GM12878 (cell line): Measurements from ENCODE around the gene FANCF. TPM values are rescaled to one million over a fixed set of nuclear protein-coding genes. Genes with fewer than 3 reads are reported as not detected.

Source experiments
- ATAC-seq: fragments of 200-7000 bp; cut with Tn5 transposase; 3 replicates; pipeline ENCODE4 v1.9.1; 2020; ENCODE audit warnings: mild to moderate bottlenecking, moderate library complexity
- BruUV-seq: library from RNA; stranded (reverse); fragments of 400-500 nt; replicated peaks from 2 replicates; lab custom pipeline; 2021; lab: Mats Ljungman, UMichigan
- CTCF ChIA-PET: fragments of 300-600 bp; sonication (Branson Sonifier 250); formaldehyde crosslinking; extraction: SDS; loops from one replicate; lab custom pipeline; 2021; ENCODE audit warnings: inconsistent platforms; lab: Yijun Ruan, JAX
- POLR2A ChIA-PET: fragments of 350-600 bp; formaldehyde crosslinking; extraction: SDS; loops from one replicate; lab custom pipeline; 2021; ENCODE audit warnings: inconsistent platforms; lab: Charles Lee
- RAD21 ChIA-PET: fragments of 300-600 bp; sonication (Branson Sonifier 250); formaldehyde crosslinking; loops from one replicate; lab custom pipeline; 2023; ENCODE audit warnings: antibody characterized with exemption; ENCODE audit not compliant: unreplicated experiment; lab: Charles Lee
- SMC1A ChIA-PET: fragments of 300-600 bp; sonication (Branson Sonifier 250); formaldehyde crosslinking; loops from one replicate; lab custom pipeline; 2023; ENCODE audit not compliant: unreplicated experiment, uncharacterized antibody; lab: Charles Lee
- DNase-seq: peaks from one replicate; pipeline ENCODE4 v3.0.0-alpha.2; 2011; ENCODE audit warnings: low read depth, low spot score
- FAIRE-seq: peaks from 3 replicates; lab custom pipeline; 2011; peaks lifted over from hg19 to GRCh38; lab: Jason Lieb, UNC
- H2AFZ ChIP-seq: 2 replicates; pipeline ENCODE4 v1.6.0; 2011; ENCODE audit warnings: low read depth, low read length, control low read depth; ENCODE audit not compliant: control insufficient read depth
- H3K27ac ChIP-seq: 2 replicates; pipeline ENCODE4 v1.5.1; 2011; ENCODE audit warnings: control low read depth; ENCODE audit not compliant: control insufficient read depth, insufficient read depth
- H3K27me3 ChIP-seq, 2 experiments: replicated peaks in 1 of 2; 2 replicates each; pipeline versions ENCODE4 v1.6.0 to v1.6.1; 2011; ENCODE audit warnings: low read length in 1 of 2; ENCODE audit not compliant: control insufficient read depth in 2 of 2, insufficient read depth in 2 of 2
- H3K36me3 ChIP-seq, 2 experiments: 2 replicates each; pipeline ENCODE4 v1.5.1; 2011; ENCODE audit warnings: low read length in 1 of 2; ENCODE audit not compliant: control insufficient read depth in 2 of 2, insufficient read depth in 2 of 2
- H3K4me1 ChIP-seq: 2 replicates; pipeline ENCODE4 v1.6.1; 2011; ENCODE audit warnings: mild to moderate bottlenecking, low read length, moderate library complexity, mixed read lengths; ENCODE audit not compliant: control insufficient read depth, insufficient read depth
- H3K4me2 ChIP-seq: 2 replicates; pipeline ENCODE4 v1.6.0; 2011; ENCODE audit warnings: control low read depth; ENCODE audit not compliant: control insufficient read depth, insufficient read depth
- H3K4me3 ChIP-seq: fragments of 200-600 bp; sonication (generic); 2 replicates; pipeline ENCODE4 v1.5.1; 2016
- H3K79me2 ChIP-seq: 2 replicates; pipeline ENCODE4 v1.6.0; 2011; ENCODE audit warnings: low read length; ENCODE audit not compliant: control insufficient read depth, insufficient read depth
- H3K9ac ChIP-seq: 2 replicates; pipeline ENCODE4 v1.8.0; 2011; ENCODE audit warnings: low read length, control low read depth, mixed read lengths; ENCODE audit not compliant: control insufficient read depth, insufficient read depth
- H3K9me3 ChIP-seq: replicated peaks from 3 replicates; pipeline ENCODE4 v1.5.1; 2011; ENCODE audit warnings: mild to moderate bottlenecking, low read length; ENCODE audit not compliant: control insufficient read depth, insufficient read depth
- H4K20me1 ChIP-seq: 2 replicates; pipeline ENCODE4 v1.6.0; 2011; ENCODE audit not compliant: control insufficient read depth, insufficient read depth
- FOS ChIP-seq: IDR thresholded peaks from 3 replicates; pipeline ENCODE4 v1.6.1; 2011; ENCODE audit warnings: borderline replicate concordance; ENCODE audit not compliant: insufficient read length; ENCODE audit errors: extremely low read depth
- HDAC2 ChIP-seq: fragments of 200-600 bp; sonication (generic); IDR thresholded peaks from 2 replicates; pipeline ENCODE4 v1.6.1; 2017
- JUNB ChIP-seq: IDR thresholded peaks from 2 replicates; pipeline ENCODE4 v1.6.1; 2016; ENCODE audit warnings: antibody characterized with exemption, mild to moderate bottlenecking
- LARP7 ChIP-seq: fragments of 450-650 bp; IDR thresholded peaks from 2 replicates; pipeline ENCODE4 v1.6.1; 2017; ENCODE audit warnings: mild to moderate bottlenecking
- MTA2 ChIP-seq: fragments of 450-650 bp; IDR thresholded peaks from 2 replicates; pipeline ENCODE4 v1.6.1; 2016; ENCODE audit warnings: low read depth, mild to moderate bottlenecking, moderate library complexity
- MXI1 ChIP-seq: fragments of 150-350 bp; IDR thresholded peaks from 2 replicates; pipeline ENCODE4 v1.6.1; 2011; ENCODE audit warnings: low read depth, mild to moderate bottlenecking, inconsistent platforms, low read length, improper control_type of control experiment
- RUNX3 ChIP-seq: IDR thresholded peaks from 2 replicates; pipeline ENCODE4 v1.6.1; 2012; ENCODE audit warnings: low read length, inconsistent platforms
- TAF1 ChIP-seq: IDR thresholded peaks from 2 replicates; pipeline ENCODE4 v1.6.1; 2011; ENCODE audit warnings: mild to moderate bottlenecking, low read depth, low read length, borderline replicate concordance
- TARDBP ChIP-seq: IDR thresholded peaks from 2 replicates; pipeline ENCODE4 v1.6.1; 2016; ENCODE audit warnings: borderline replicate concordance
- ZNF217 ChIP-seq: fragments of 450-650 bp; IDR thresholded peaks from 2 replicates; pipeline ENCODE4 v1.6.1; 2017; ENCODE audit warnings: antibody characterized with exemption, mild to moderate bottlenecking
- ZNF274 ChIP-seq: IDR thresholded peaks from one replicate; pipeline ENCODE4 v1.8.0; 2011; ENCODE audit not compliant: insufficient read length, insufficient read depth
- ZZZ3 ChIP-seq: IDR thresholded peaks from 2 replicates; pipeline ENCODE4 v1.6.1; 2011; ENCODE audit warnings: low read depth; ENCODE audit not compliant: control insufficient read depth, insufficient read length
- WGBS: methylation state at CpG from one replicate; pipeline ENCODE4 v1.1.6; 2016; ENCODE audit warnings: low lambda C conversion rate; ENCODE audit not compliant: insufficient replicate concordance, insufficient coverage; ENCODE audit errors: missing lambda C conversion rate; 5-methylcytosine and 5-hydroxymethylcytosine counted together
- in situ Hi-C: fragments of 300-500 bp; cut with MboI; formaldehyde crosslinking; loops from 9 replicates; pipeline ENCODE4 v1.14.3; 2018; ENCODE audit warnings: mixed read lengths
- intact Hi-C: fragments of 100-400 bp; cut with micrococcal nuclease; formaldehyde crosslinking; loops from one replicate; pipeline ENCODE4 v1.14.2; 2022; ENCODE audit not compliant: unreplicated experiment
- polyA plus RNA-seq, 11 experiments: library from polyadenylated mRNA; depleted of rRNA in 4 of 11; unstranded in 6 of 11; stranded (reverse) in 5 of 11; fragments of >200 nt; fragmentation: Nextera tagmentation in 4 of 11; fragmentation: Illumina TruSeq in 1 of 11; extraction: Ambion mirVana in 4 of 11; extraction: Trizol in 1 of 11; gene quantifications; 1 replicate in 1 of 11; 2 replicates in 10 of 11; pipeline versions ENCODE4 v1.2.1 to v1.2.3, GENCODE V29; 2011 to 2016; ENCODE audit warnings: inconsistent platforms in 2 of 11, missing spikeins in 2 of 11, low read depth in 1 of 11
- total RNA-seq, 4 experiments: library from RNA; depleted of rRNA in 3 of 4; stranded (reverse); fragments of >200 nt in 3 of 4; fragmentation: Illumina TruSeq in 1 of 4; extraction: Trizol in 1 of 4; gene quantifications; 2 replicates each; pipeline versions ENCODE4 v1.2.1 to v1.2.3, GENCODE V29; 2013 to 2021
- TF ChIP-seq, protein P1 (sequence below): fragments of 450-650 bp; IDR thresholded peaks from 2 replicates; pipeline ENCODE4 v1.6.1; 2016; ENCODE audit warnings: mild to moderate bottlenecking, moderate library complexity, borderline replicate concordance
- TF ChIP-seq, protein P2 (sequence below): IDR thresholded peaks from 2 replicates; pipeline ENCODE4 v1.6.1; 2011; ENCODE audit warnings: borderline replicate concordance, low read depth, mild to moderate bottlenecking, moderate library complexity, low read length; ENCODE audit not compliant: insufficient read depth, poor library complexity, severe bottlenecking
- TF ChIP-seq, protein P3 (sequence below): fragments of 450-650 bp; IDR thresholded peaks from 2 replicates; pipeline ENCODE4 v1.6.1; 2017; ENCODE audit warnings: borderline replicate concordance

The FANCF gene
- total and polyA plus RNA-seq, 10 of the 15 experiments (the other 5 are each of a cell fraction or from before 2014, with no cell fraction given), result 1.6 to 19.9 (median 12.2) TPM

DNA sequence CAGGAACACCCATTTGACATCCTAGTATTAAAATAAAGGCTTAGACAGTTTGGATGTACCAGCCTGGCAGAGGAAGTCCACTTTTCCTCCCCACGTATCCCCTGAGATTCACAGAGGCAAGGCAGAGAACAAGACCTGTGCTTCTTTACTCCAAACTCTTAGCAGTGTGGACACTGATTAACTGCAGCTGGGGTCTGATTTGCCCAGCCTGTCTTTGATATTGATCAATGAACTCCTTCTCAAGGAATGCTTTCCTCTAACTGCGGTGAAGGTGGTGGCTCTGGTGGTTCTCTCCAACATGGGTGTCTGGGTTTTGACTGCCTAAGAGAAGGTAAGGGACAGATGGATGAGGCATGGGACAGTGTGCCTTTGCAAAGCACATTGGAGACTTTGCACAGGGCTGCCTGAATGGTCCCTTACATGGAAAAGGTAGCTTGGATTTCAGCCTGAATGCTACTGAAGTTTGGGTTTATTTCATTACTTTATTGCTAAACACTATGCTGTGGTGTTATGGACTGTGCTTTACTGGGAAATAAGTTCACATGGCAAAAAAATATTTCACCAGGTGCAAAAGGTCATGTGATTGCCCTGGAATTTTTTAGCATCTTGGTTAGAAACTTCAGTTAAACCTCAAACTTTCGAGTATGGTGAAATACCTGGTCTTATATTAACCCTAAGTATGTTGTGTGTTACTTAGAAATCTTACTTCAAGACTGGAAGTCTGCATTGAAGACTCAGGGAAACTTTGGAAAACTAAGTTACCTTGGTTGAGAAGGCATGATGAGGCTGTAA, 42.6 kb upstream of the FANCF start:
- no peak for DNase-seq
- peak; percentile 27 for ATAC-seq
- ChIA-PET CTCF (interaction anchor here (0.8 to 5.6 kb wide), 2 partner anchors 44 to 117 kb away, joined by 3 to 135 read pairs; no protein-coding TSS in a partner anchor), RAD21 (interaction anchor here (0.7 to 5.6 kb wide), 9 partner anchors 9 to 118 kb away, joined by 3 to 103 read pairs (median 4); no protein-coding TSS in a partner anchor), POLR2A (interaction anchor here (1.2 to 1.7 kb wide), 2 partner anchors 11 to 120 kb away, joined by 5 to 7 read pairs; no protein-coding TSS in a partner anchor), SMC1A (interaction anchor here (1.0 to 5.6 kb wide), 4 partner anchors 9 to 114 kb away, joined by 3 to 251 read pairs (median 4); partner anchors contain the start of gene FANCF)
- Histone ChIP-seq H3K27me3 (no peaks in the 10 kb centered on the region), H3K36me3 (no peaks in the 10 kb centered on the region), H2AFZ (no peak overlapping the region; the same call in 1 of the 2 replicates), H3K79me2 (peaks cover 2% of the 10 kb centered on the region), H3K4me2 (peak overlapping the region; percentile 67), H3K4me1 (no peaks in the 10 kb centered on the region), H4K20me1 (no peaks in the 10 kb centered on the region), H3K4me3 (peak overlapping the region; percentile 30; the same call in 1 of the 2 replicates), H3K9ac (no peak overlapping the region), H3K27ac (peak overlapping the region; percentile 70), H3K9me3 (no peaks in the 10 kb centered on the region)
- intact Hi-C loops (loop anchor here (5.0 kb wide), 1 partner anchor 336 kb away; no protein-coding TSS in a partner anchor), in situ Hi-C loops (no loop called here)
- 28% methylated on average over 3 of the region's 3 CpGs for WGBS
- BruUV-seq, result no TSS peak
- FAIRE-seq, result no peak
- TF ChIP-seq RUNX3, result peak; percentile 81
- no peak for TF ChIP-seq HDAC2
- TF ChIP-seq MXI1, result 0 out of 2 replicates have a peak, but pooled peaks have one; percentile 34
- TF ChIP-seq, protein P1, sequence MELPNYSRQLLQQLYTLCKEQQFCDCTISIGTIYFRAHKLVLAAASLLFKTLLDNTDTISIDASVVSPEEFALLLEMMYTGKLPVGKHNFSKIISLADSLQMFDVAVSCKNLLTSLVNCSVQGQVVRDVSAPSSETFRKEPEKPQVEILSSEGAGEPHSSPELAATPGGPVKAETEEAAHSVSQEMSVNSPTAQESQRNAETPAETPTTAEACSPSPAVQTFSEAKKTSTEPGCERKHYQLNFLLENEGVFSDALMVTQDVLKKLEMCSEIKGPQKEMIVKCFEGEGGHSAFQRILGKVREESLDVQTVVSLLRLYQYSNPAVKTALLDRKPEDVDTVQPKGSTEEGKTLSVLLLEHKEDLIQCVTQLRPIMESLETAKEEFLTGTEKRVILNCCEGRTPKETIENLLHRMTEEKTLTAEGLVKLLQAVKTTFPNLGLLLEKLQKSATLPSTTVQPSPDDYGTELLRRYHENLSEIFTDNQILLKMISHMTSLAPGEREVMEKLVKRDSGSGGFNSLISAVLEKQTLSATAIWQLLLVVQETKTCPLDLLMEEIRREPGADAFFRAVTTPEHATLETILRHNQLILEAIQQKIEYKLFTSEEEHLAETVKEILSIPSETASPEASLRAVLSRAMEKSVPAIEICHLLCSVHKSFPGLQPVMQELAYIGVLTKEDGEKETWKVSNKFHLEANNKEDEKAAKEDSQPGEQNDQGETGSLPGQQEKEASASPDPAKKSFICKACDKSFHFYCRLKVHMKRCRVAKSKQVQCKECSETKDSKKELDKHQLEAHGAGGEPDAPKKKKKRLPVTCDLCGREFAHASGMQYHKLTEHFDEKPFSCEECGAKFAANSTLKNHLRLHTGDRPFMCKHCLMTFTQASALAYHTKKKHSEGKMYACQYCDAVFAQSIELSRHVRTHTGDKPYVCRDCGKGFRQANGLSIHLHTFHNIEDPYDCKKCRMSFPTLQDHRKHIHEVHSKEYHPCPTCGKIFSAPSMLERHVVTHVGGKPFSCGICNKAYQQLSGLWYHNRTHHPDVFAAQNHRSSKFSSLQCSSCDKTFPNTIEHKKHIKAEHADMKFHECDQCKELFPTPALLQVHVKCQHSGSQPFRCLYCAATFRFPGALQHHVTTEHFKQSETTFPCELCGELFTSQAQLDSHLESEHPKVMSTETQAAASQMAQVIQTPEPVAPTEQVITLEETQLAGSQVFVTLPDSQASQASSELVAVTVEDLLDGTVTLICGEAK, result no peak
- TF ChIP-seq MTA2, result peak; percentile 24; the same call in 1 of the 2 replicates
- 0 out of 2 replicates have a peak, but pooled peaks have one; percentile 22 for TF ChIP-seq LARP7
- TF ChIP-seq ZNF217, result no peak
- no peak for TF ChIP-seq TARDBP
- TF ChIP-seq ZNF274, result no peak
- no peak for TF ChIP-seq FOS
- TF ChIP-seq, protein P2, sequence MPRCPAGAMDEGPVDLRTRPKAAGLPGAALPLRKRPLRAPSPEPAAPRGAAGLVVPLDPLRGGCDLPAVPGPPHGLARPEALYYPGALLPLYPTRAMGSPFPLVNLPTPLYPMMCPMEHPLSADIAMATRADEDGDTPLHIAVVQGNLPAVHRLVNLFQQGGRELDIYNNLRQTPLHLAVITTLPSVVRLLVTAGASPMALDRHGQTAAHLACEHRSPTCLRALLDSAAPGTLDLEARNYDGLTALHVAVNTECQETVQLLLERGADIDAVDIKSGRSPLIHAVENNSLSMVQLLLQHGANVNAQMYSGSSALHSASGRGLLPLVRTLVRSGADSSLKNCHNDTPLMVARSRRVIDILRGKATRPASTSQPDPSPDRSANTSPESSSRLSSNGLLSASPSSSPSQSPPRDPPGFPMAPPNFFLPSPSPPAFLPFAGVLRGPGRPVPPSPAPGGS, result no peak
- no peak for TF ChIP-seq TAF1
- no peak for TF ChIP-seq ZZZ3
- no peak for TF ChIP-seq JUNB
- TF ChIP-seq, protein P3, sequence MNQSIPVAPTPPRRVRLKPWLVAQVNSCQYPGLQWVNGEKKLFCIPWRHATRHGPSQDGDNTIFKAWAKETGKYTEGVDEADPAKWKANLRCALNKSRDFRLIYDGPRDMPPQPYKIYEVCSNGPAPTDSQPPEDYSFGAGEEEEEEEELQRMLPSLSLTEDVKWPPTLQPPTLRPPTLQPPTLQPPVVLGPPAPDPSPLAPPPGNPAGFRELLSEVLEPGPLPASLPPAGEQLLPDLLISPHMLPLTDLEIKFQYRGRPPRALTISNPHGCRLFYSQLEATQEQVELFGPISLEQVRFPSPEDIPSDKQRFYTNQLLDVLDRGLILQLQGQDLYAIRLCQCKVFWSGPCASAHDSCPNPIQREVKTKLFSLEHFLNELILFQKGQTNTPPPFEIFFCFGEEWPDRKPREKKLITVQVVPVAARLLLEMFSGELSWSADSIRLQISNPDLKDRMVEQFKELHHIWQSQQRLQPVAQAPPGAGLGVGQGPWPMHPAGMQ, result no peak
